A549 (cell line): ENCODE measurements around the gene ENTHD1. TPM values are rescaled to one million over a fixed set of nuclear protein-coding genes. Genes with fewer than 3 reads are reported as not detected.

ENCODE experiments used
- ATAC-seq, 2 experiments: fragments of 200-7000 bp in 1 of 2; fragments of >200 bp in 1 of 2; cut with Nextera tagmentation in 1 of 2; cut with Tn5 transposase in 1 of 2; 3 replicates each; pipeline versions ENCODE4 v1.8.0 to v1.9.1; 2018 to 2020; ENCODE audit warnings: mild to moderate bottlenecking in 1 of 2, moderate library complexity in 1 of 2
- CTCF ChIA-PET: fragments of 300-600 bp; sonication (Branson Sonifier 250); formaldehyde crosslinking; extraction: SDS; loops from one replicate; lab custom pipeline; 2021; ENCODE audit warnings: antibody characterized with exemption, inconsistent platforms; lab: Yijun Ruan, JAX
- POLR2A ChIA-PET: fragments of 350-600 bp; formaldehyde crosslinking; extraction: SDS; loops from one replicate; lab custom pipeline; 2021; ENCODE audit warnings: antibody characterized with exemption, inconsistent platforms; lab: Yijun Ruan, JAX
- DNase-seq, 2 experiments: peaks; one replicate each; pipeline versions ENCODE4 v3.0.0 to v3.0.0-alpha.2; 2011 to 2016; ENCODE audit warnings: low read depth in 1 of 2, low spot score in 1 of 2
- FAIRE-seq: peaks from 2 replicates; lab custom pipeline; 2011; peaks lifted over from hg19 to GRCh38; lab: Jason Lieb, UNC
- H3K27ac ChIP-seq, 2 experiments: fragments of >200 bp; sonication (Bioruptor Twin); formaldehyde crosslinking; 3 replicates each; pipeline ENCODE4 v1.5.1; 2016 to 2017
- H3K4me1 ChIP-seq: fragments of >200 bp; sonication (Bioruptor Twin); formaldehyde crosslinking; 3 replicates; pipeline ENCODE4 v1.6.1; 2016
- H3K4me2 ChIP-seq: fragments of >200 bp; sonication (Bioruptor Twin); formaldehyde crosslinking; 3 replicates; pipeline ENCODE4 v1.6.1; 2016
- H3K4me3 ChIP-seq: fragments of >200 bp; sonication (Bioruptor Twin); formaldehyde crosslinking; 3 replicates; pipeline ENCODE4 v1.5.1; 2016
- H3K9me3 ChIP-seq: fragments of >200 bp; sonication (Bioruptor Twin); formaldehyde crosslinking; 3 replicates; pipeline ENCODE4 v1.6.1; 2016
- CBX2 ChIP-seq: fragments of 200-600 bp; sonication (generic); IDR thresholded peaks from 2 replicates; pipeline ENCODE4 v1.6.1; 2016; ENCODE audit warnings: low read depth, mild to moderate bottlenecking, borderline replicate concordance
- CEBPB ChIP-seq, 2 experiments: fragments of >200 bp in 1 of 2; sonication (Bioruptor Twin) in 1 of 2; formaldehyde crosslinking in 1 of 2; IDR thresholded peaks; 2 replicates each; pipeline ENCODE4 v1.6.1; 2012 to 2016
- CHD2 ChIP-seq: fragments of 150-350 bp; IDR thresholded peaks from 2 replicates; pipeline ENCODE4 v1.6.1; 2014; ENCODE audit warnings: low read length; ENCODE audit not compliant: partially characterized antibody
- EHF ChIP-seq: fragments of 250-450 bp; sonication (Bioruptor Pico); IDR thresholded peaks from 2 replicates; pipeline ENCODE4 v1.5.0; 2020; ENCODE audit warnings: mild to moderate bottlenecking
- EHMT2 ChIP-seq: fragments of 200-600 bp; sonication (generic); IDR thresholded peaks from 2 replicates; pipeline ENCODE4 v1.6.1; 2016; ENCODE audit warnings: antibody characterized with exemption, low read depth, mild to moderate bottlenecking, moderate library complexity
- FOSB ChIP-seq: fragments of 250-450 bp; sonication (Bioruptor Pico); IDR thresholded peaks from 2 replicates; pipeline ENCODE4 v1.5.0; 2020; ENCODE audit warnings: mild to moderate bottlenecking, moderate library complexity
- HDAC2 ChIP-seq: fragments of 200-600 bp; sonication (generic); IDR thresholded peaks from 2 replicates; pipeline ENCODE4 v1.6.1; 2016
- HMGXB4 ChIP-seq: fragments of 250-450 bp; sonication (Bioruptor Pico); IDR thresholded peaks from 2 replicates; pipeline ENCODE4 v1.5.0; 2021; ENCODE audit warnings: mild to moderate bottlenecking, moderate library complexity, borderline replicate concordance
- HOXB13 ChIP-seq: fragments of 250-450 bp; sonication (Bioruptor Pico); IDR thresholded peaks from 2 replicates; pipeline ENCODE4 v1.5.0; 2020; ENCODE audit warnings: low read depth, mild to moderate bottlenecking, moderate library complexity
- KDM1A ChIP-seq: fragments of 200-600 bp; sonication (generic); IDR thresholded peaks from 2 replicates; pipeline ENCODE4 v1.6.1; 2016; ENCODE audit warnings: low read depth, mild to moderate bottlenecking
- NFE2L2 ChIP-seq: fragments of 150-350 bp; conservative IDR thresholded peaks from 2 replicates; pipeline ENCODE4 v1.6.1; 2014; ENCODE audit warnings: low read length
- POLR2AphosphoS2 ChIP-seq: conservative IDR thresholded peaks from 2 replicates; pipeline ENCODE4 v1.6.1; 2012; ENCODE audit warnings: low read length, improper control_type of control experiment, inconsistent platforms
- RFX5 ChIP-seq: fragments of 450-650 bp; IDR thresholded peaks from 2 replicates; pipeline ENCODE4 v1.7.1; 2014; ENCODE audit warnings: antibody characterized with exemption, mild to moderate bottlenecking, moderate library complexity
- RNF2 ChIP-seq: fragments of 200-600 bp; sonication (generic); IDR thresholded peaks from 2 replicates; pipeline ENCODE4 v1.6.1; 2016; ENCODE audit warnings: low read depth, mild to moderate bottlenecking, antibody characterized with exemption, moderate library complexity, borderline replicate concordance
- SMC3 ChIP-seq: fragments of >200 bp; sonication (Bioruptor Twin); formaldehyde crosslinking; IDR thresholded peaks from 3 replicates; pipeline ENCODE4 v1.6.1; 2018; ENCODE audit warnings: inconsistent platforms
- TP53 ChIP-seq: fragments of 250-450 bp; sonication (Bioruptor Pico); IDR thresholded peaks from 2 replicates; pipeline ENCODE4 v1.5.0; 2021; ENCODE audit warnings: mild to moderate bottlenecking, moderate library complexity
- ZC3H11A ChIP-seq: fragments of 450-650 bp; IDR thresholded peaks from 2 replicates; pipeline ENCODE4 v1.6.1; 2014; ENCODE audit warnings: antibody characterized with exemption, mild to moderate bottlenecking
- ZFP36 ChIP-seq: fragments of 450-650 bp; IDR thresholded peaks from 2 replicates; pipeline ENCODE4 v1.6.1; 2014; ENCODE audit warnings: borderline replicate concordance; ENCODE audit not compliant: partially characterized antibody
- ZSCAN20 ChIP-seq: fragments of 250-450 bp; sonication (Bioruptor Pico); IDR thresholded peaks from 2 replicates; pipeline ENCODE4 v1.8.0; 2022; ENCODE audit warnings: mild to moderate bottlenecking, moderate library complexity
- WGBS: methylation state at CpG from one replicate; pipeline ENCODE4 v1.1.6; 2017; ENCODE audit errors: missing lambda C conversion rate; 5-methylcytosine and 5-hydroxymethylcytosine counted together
- polyA plus RNA-seq, 4 experiments: library from polyadenylated mRNA; depleted of rRNA in 3 of 4; stranded (reverse); fragments of >200 nt; fragmentation: RNase III in 1 of 4; extraction: RNeasy Plus Mini Kit Qiagen cat#74134 plus additional on column Dnase treatment in 1 of 4; gene quantifications; 2 replicates in 3 of 4; 3 replicates in 1 of 4; pipeline ENCODE4 v1.2.3, GENCODE V29; 2011 to 2017
- TF ChIP-seq, protein P1 (sequence below): IDR thresholded peaks from 2 replicates; pipeline ENCODE4 v1.6.1; 2012; ENCODE audit warnings: low read depth, borderline replicate concordance
- TF ChIP-seq, protein P2 (sequence below): fragments of >200 bp; sonication (Bioruptor Twin); formaldehyde crosslinking; IDR thresholded peaks from 3 replicates; pipeline ENCODE4 v1.5.1; 2016

Gene ENTHD1
- polyA plus RNA-seq, 2 of the 4 experiments (the other 2 are of a cell fraction): not detected

DNA sequence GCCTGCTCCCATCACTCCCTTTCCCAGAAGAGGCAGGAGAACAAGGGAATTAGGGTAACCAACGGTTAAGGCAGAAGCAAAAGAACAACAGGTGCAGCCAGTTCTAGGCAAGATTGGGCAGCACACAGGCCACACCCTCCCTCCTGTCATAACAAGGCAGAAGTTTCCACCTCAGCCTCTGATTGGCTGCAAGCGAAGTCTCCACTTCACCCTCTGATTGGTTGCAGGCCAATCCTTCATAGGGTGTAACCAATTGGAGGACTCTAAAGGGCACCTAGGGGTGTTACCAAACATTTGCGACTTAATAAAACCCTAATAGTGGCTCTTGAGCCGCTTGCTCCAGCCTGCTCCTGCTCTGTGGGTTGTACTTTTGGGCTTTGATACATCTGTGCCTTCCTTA lies 169.2 kb downstream of the ENTHD1 start:
- Histone ChIP-seq H3K9me3 (no peaks in the 10 kb centered on the region), H3K4me3 (no peak overlapping the region), H3K4me2 (no peak overlapping the region), H3K4me1 (0 out of 3 replicates have a peak, but pooled peaks cover 4% of the 10 kb centered on the region), H3K27ac (no peak overlapping the region)
- no peak for FAIRE-seq
- peak in 1 of 2 experiments; percentile 61; a peak in 3 of 6 replicates for ATAC-seq
- CTCF ChIA-PET: interaction anchor here (0.6 kb wide), 1 partner anchor 169 kb away, joined by 5 read pairs; the partner anchor contains the start of gene ENTHD1
- POLR2A ChIA-PET: no interaction called here
- TF ChIP-seq HDAC2 (no peak), POLR2AphosphoS2 (no peak), ZC3H11A (no peak), TP53 (no peak), HMGXB4 (CRISPR knock-in tag) (no peak), RFX5 (no peak), RNF2 (no peak), CHD2 (no peak), ZSCAN20 (CRISPR knock-in tag) (no peak), HOXB13 (CRISPR knock-in tag) (no peak), FOSB (CRISPR knock-in tag) (no peak), EHMT2 (no peak), NFE2L2 (no peak)
- DNase-seq: peak in 1 of 2 experiments; percentile 13
- WGBS: 73% methylated on average over 4 of the region's 4 CpGs

GRCh38 chr22:39723899-39724351 lies 169.6 kb downstream of the ENTHD1 start:
- POLR2A ChIA-PET: no interaction called here
- WGBS: 7% methylated on average over 1 of the region's 3 CpGs
- no peak for FAIRE-seq
- no peaks in the 10 kb centered on the region for H3K9me3 ChIP-seq
- DNase-seq: no peak
- H3K4me3 ChIP-seq: no peak overlapping the region
- H3K4me1 ChIP-seq: 0 out of 3 replicates have a peak, but pooled peaks cover 4% of the 10 kb centered on the region
- TF ChIP-seq CEBPB (IDR thresholded peaks at IDR 0.05) (no peak), CBX2 (no peak), KDM1A (no peak), SMC3 (no peak), HOXB13 (CRISPR knock-in tag) (no peak), TP53 (no peak), HMGXB4 (CRISPR knock-in tag) (no peak), FOSB (CRISPR knock-in tag) (no peak), EHF (CRISPR knock-in tag) (no peak), ZFP36 (no peak)
- TF ChIP-seq, protein P1, sequence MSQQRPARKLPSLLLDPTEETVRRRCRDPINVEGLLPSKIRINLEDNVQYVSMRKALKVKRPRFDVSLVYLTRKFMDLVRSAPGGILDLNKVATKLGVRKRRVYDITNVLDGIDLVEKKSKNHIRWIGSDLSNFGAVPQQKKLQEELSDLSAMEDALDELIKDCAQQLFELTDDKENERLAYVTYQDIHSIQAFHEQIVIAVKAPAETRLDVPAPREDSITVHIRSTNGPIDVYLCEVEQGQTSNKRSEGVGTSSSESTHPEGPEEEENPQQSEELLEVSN: no peak
- TF ChIP-seq, protein P2, sequence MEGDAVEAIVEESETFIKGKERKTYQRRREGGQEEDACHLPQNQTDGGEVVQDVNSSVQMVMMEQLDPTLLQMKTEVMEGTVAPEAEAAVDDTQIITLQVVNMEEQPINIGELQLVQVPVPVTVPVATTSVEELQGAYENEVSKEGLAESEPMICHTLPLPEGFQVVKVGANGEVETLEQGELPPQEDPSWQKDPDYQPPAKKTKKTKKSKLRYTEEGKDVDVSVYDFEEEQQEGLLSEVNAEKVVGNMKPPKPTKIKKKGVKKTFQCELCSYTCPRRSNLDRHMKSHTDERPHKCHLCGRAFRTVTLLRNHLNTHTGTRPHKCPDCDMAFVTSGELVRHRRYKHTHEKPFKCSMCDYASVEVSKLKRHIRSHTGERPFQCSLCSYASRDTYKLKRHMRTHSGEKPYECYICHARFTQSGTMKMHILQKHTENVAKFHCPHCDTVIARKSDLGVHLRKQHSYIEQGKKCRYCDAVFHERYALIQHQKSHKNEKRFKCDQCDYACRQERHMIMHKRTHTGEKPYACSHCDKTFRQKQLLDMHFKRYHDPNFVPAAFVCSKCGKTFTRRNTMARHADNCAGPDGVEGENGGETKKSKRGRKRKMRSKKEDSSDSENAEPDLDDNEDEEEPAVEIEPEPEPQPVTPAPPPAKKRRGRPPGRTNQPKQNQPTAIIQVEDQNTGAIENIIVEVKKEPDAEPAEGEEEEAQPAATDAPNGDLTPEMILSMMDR: no peak
- TF ChIP-seq, all 56 proteins: peak for 0
- no peak overlapping the region for H3K27ac ChIP-seq
- CTCF ChIA-PET: no interaction called here
- no peak overlapping the region for H3K4me2 ChIP-seq
- ATAC-seq: peak; percentile 55 to 63; a peak in 2 of 6 replicates
